CD8-positive, alpha-beta memory T cell (primary cell): Measurements from ENCODE around the gene RNF150. TPM values are rescaled to one million over a fixed set of nuclear protein-coding genes. Genes with fewer than 3 reads are reported as not detected.
A peak's percentile ranks its signal among the peaks of the same experiment; 100 is the strongest.

Experiments
- CTCF ChIA-PET: fragments of 350-600 bp; sonication (Branson Sonifier 250); formaldehyde crosslinking; loops from one replicate; lab custom pipeline; 2021; ENCODE audit warnings: antibody characterized with exemption; lab: Charles Lee
- POLR2A ChIA-PET: fragments of 350-600 bp; sonication (Branson Sonifier 250); formaldehyde crosslinking; loops from one replicate; lab custom pipeline; 2021; ENCODE audit warnings: antibody characterized with exemption; lab: Charles Lee
- DNase-seq, 5 donors: peaks; one replicate each; pipeline versions ENCODE4 v3.0.0 to v3.0.0-alpha.2; 2020 to 2022; ENCODE audit warnings: mixed read lengths in 1 of 5
- H3K27ac ChIP-seq: one replicate; pipeline ENCODE4 v1.7.0; 2013; ENCODE audit warnings: low read depth, mild to moderate bottlenecking, low read length, moderate library complexity
- H3K27me3 ChIP-seq: 2 replicates; pipeline ENCODE4 v1.7.0; 2013; ENCODE audit warnings: low read length, mild to moderate bottlenecking; ENCODE audit not compliant: insufficient read depth, poor library complexity, severe bottlenecking
- H3K36me3 ChIP-seq: 2 replicates; pipeline ENCODE4 v1.7.0; 2013; ENCODE audit warnings: mild to moderate bottlenecking, low read length, moderate library complexity; ENCODE audit not compliant: insufficient read depth
- H3K4me1 ChIP-seq: 2 replicates; pipeline ENCODE4 v1.7.0; 2013; ENCODE audit warnings: mild to moderate bottlenecking, low read length, moderate library complexity; ENCODE audit not compliant: insufficient read depth
- H3K4me3 ChIP-seq: 2 replicates; pipeline ENCODE4 v1.7.0; 2013; ENCODE audit warnings: mild to moderate bottlenecking, low read length
- H3K9me3 ChIP-seq: 2 replicates; pipeline ENCODE4 v1.7.0; 2013; ENCODE audit warnings: mild to moderate bottlenecking, low read length
- H3K27ac Mint-ChIP-seq, 8 donors: one replicate each; pipeline ENCODE4 v1.8.0; 2020 to 2021; ENCODE audit warnings: mixed read lengths in 8 of 8, mild to moderate bottlenecking in 6 of 8, inconsistent platforms in 3 of 8, moderate library complexity in 3 of 8
- H3K27me3 Mint-ChIP-seq, 2 donors: one replicate each; pipeline ENCODE4 v1.8.0; 2020 to 2021; ENCODE audit warnings: mixed read lengths in 2 of 2, mild to moderate bottlenecking in 1 of 2, moderate library complexity in 1 of 2
- H3K36me3 Mint-ChIP-seq, 3 donors: one replicate each; pipeline ENCODE4 v1.8.0; 2020 to 2021; ENCODE audit warnings: mixed read lengths in 3 of 3, inconsistent platforms in 1 of 3, mild to moderate bottlenecking in 1 of 3
- H3K4me1 Mint-ChIP-seq, 3 donors: one replicate each; pipeline ENCODE4 v1.8.0; 2020 to 2021; ENCODE audit warnings: mixed read lengths in 3 of 3, inconsistent platforms in 1 of 3, mild to moderate bottlenecking in 1 of 3
- H3K4me3 Mint-ChIP-seq, 7 donors: one replicate each; pipeline ENCODE4 v1.8.0; 2020 to 2021; ENCODE audit warnings: mixed read lengths in 7 of 7, mild to moderate bottlenecking in 6 of 7, moderate library complexity in 4 of 7, inconsistent platforms in 2 of 7
- H3K9me3 Mint-ChIP-seq, 5 donors: one replicate each; pipeline ENCODE4 v1.8.0; 2020 to 2022; ENCODE audit warnings: mixed read lengths in 5 of 5, mild to moderate bottlenecking in 3 of 5, moderate library complexity in 2 of 5, inconsistent platforms in 1 of 5
- polyA plus RNA-seq: library from polyadenylated mRNA; unstranded; fragments of 300-500 nt; fragmentation: Illumina TruSeq; gene quantifications from one replicate; pipeline ENCODE4 v1.2.3, GENCODE V29; 2021
- total RNA-seq, 2 experiments: library from RNA; stranded (reverse); gene quantifications; one replicate each; pipeline ENCODE4 v1.2.3, GENCODE V29; 2021

Gene RNF150
- total and polyA plus RNA-seq, 3 experiments from 2014 or later = not detected

GRCh38 chr4:140865253-140866217 lies 267.7 kb downstream of the RNF150 start:
- peaks cover 6 to 17% (median 9%) of the 10 kb centered on the region in 3 donors for H3K4me1 Mint-ChIP-seq
- H3K4me3 ChIP-seq = no peak overlapping the region
- H3K27ac ChIP-seq = no peak overlapping the region
- H3K36me3 ChIP-seq = no peaks in the 10 kb centered on the region
- no peaks in the 10 kb centered on the region for H3K36me3 Mint-ChIP-seq
- POLR2A ChIA-PET = no interaction called here
- H3K4me3 Mint-ChIP-seq = no peak overlapping the region
- no peaks in the 10 kb centered on the region for H3K27me3 ChIP-seq
- no peaks in the 10 kb centered on the region for H3K9me3 ChIP-seq
- peaks cover 5 to 20% of the 10 kb centered on the region in 2 donors for H3K27me3 Mint-ChIP-seq
- no peaks in the 10 kb centered on the region for H3K4me1 ChIP-seq
- H3K27ac Mint-ChIP-seq = no peak overlapping the region
- DNase-seq = no peak
- no peaks in the 10 kb centered on the region for H3K9me3 Mint-ChIP-seq
- CTCF ChIA-PET = no interaction called here

GRCh38 chr4:140863197-140863596 lies 270.1 kb downstream of the RNF150 start:
- H3K27ac Mint-ChIP-seq = no peak overlapping the region
- CTCF ChIA-PET = no interaction called here
- no peak for DNase-seq

GRCh38 chr4:140862177-140862442 lies 271.2 kb downstream of the RNF150 start:
- Mint-ChIP-seq H3K9me3 (no peaks in the 10 kb centered on the region), H3K4me3 (no peak overlapping the region), H3K36me3 (no peaks in the 10 kb centered on the region), H3K27me3 (peaks cover 4 to 30% of the 10 kb centered on the region in 2 donors), H3K4me1 (peaks cover 6 to 17% (median 9%) of the 10 kb centered on the region in 3 donors), H3K27ac (no peak overlapping the region)
- H3K4me1 ChIP-seq = no peaks in the 10 kb centered on the region
- no peaks in the 10 kb centered on the region for H3K27me3 ChIP-seq
- H3K9me3 ChIP-seq = no peaks in the 10 kb centered on the region
- ChIA-PET POLR2A (no interaction called here), CTCF (no interaction called here)
- no peak overlapping the region for H3K27ac ChIP-seq
- H3K36me3 ChIP-seq = no peaks in the 10 kb centered on the region
- H3K4me3 ChIP-seq = no peak overlapping the region
- DNase-seq = no peak

More at GRCh38 chr4:140863197-140863596, 270.1 kb downstream of the RNF150 start:
- Mint-ChIP-seq H3K9me3 (no peaks in the 10 kb centered on the region), H3K4me3 (peak overlapping the region in 2 of 7 donors; percentile 7 to 34), H3K27me3 (peaks cover 6 to 21% of the 10 kb centered on the region in 2 donors), H3K36me3 (no peaks in the 10 kb centered on the region), H3K4me1 (peaks cover 6 to 17% (median 9%) of the 10 kb centered on the region in 3 donors)
- Histone ChIP-seq H3K9me3 (no peaks in the 10 kb centered on the region), H3K36me3 (no peaks in the 10 kb centered on the region), H3K27ac (no peak overlapping the region), H3K4me3 (no peak overlapping the region), H3K27me3 (no peaks in the 10 kb centered on the region), H3K4me1 (no peaks in the 10 kb centered on the region)
- POLR2A ChIA-PET = no interaction called here

GRCh38 chr4:140861359-140862176 lies 271.7 kb downstream of the RNF150 start:
- Histone ChIP-seq H3K27me3 (no peaks in the 10 kb centered on the region), H3K4me3 (no peak overlapping the region), H3K36me3 (no peaks in the 10 kb centered on the region), H3K27ac (no peak overlapping the region), H3K9me3 (no peaks in the 10 kb centered on the region), H3K4me1 (no peaks in the 10 kb centered on the region)
- Mint-ChIP-seq H3K36me3 (no peaks in the 10 kb centered on the region), H3K27ac (no peak overlapping the region), H3K9me3 (no peaks in the 10 kb centered on the region), H3K4me3 (no peak overlapping the region), H3K4me1 (peaks cover 6 to 17% (median 9%) of the 10 kb centered on the region in 3 donors), H3K27me3 (peaks cover 1 to 35% of the 10 kb centered on the region in 2 donors)
- ChIA-PET POLR2A (no interaction called here), CTCF (interaction anchor here (1.0 kb wide), 1 partner anchor 9 kb away, joined by 3 read pairs; no protein-coding TSS in a partner anchor)
- DNase-seq = peak in 2 of 5 donors; percentile 13 to 15

- no peaks in the 10 kb centered on the region for H3K36me3 Mint-ChIP-seq
- POLR2A ChIA-PET = no interaction called here
- Histone ChIP-seq H3K36me3 (no peaks in the 10 kb centered on the region), H3K4me3 (no peak overlapping the region), H3K27ac (no peak overlapping the region), H3K27me3 (no peaks in the 10 kb centered on the region), H3K4me1 (no peaks in the 10 kb centered on the region), H3K9me3 (no peaks in the 10 kb centered on the region)
- peaks cover 3 to 32% of the 10 kb centered on the region in 2 donors for H3K27me3 Mint-ChIP-seq
- CTCF ChIA-PET = no interaction called here
- no peak overlapping the region for H3K27ac Mint-ChIP-seq
- no peaks in the 10 kb centered on the region for H3K9me3 Mint-ChIP-seq
- DNase-seq = no peak
- peaks cover 6 to 17% (median 9%) of the 10 kb centered on the region in 3 donors for H3K4me1 Mint-ChIP-seq
- no peak overlapping the region for H3K4me3 Mint-ChIP-seq
Measured at GRCh38 chr4:140858897-140859296, 274.4 kb downstream of the RNF150 start.

GRCh38 chr4:140857111-140857510 lies 276.2 kb downstream of the RNF150 start:
- no peaks in the 10 kb centered on the region for H3K9me3 ChIP-seq
- no peaks in the 10 kb centered on the region for H3K4me1 ChIP-seq
- no peaks in the 10 kb centered on the region for H3K9me3 Mint-ChIP-seq
- no peak overlapping the region for H3K27ac ChIP-seq
- H3K27me3 ChIP-seq = no peaks in the 10 kb centered on the region
- ChIA-PET CTCF (no interaction called here), POLR2A (no interaction called here)
- no peak for DNase-seq
- H3K4me3 Mint-ChIP-seq = no peak overlapping the region
- H3K4me1 Mint-ChIP-seq = peaks cover 0 to 6% (median 0%) of the 10 kb centered on the region in 3 donors
- no peaks in the 10 kb centered on the region for H3K36me3 Mint-ChIP-seq
- no peak overlapping the region for H3K4me3 ChIP-seq
- no peaks in the 10 kb centered on the region for H3K36me3 ChIP-seq
- H3K27ac Mint-ChIP-seq = no peak overlapping the region
- H3K27me3 Mint-ChIP-seq = peaks cover 3 to 32% of the 10 kb centered on the region in 2 donors

- H3K4me1 Mint-ChIP-seq = peaks cover 0 to 6% (median 0%) of the 10 kb centered on the region in 3 donors
- no peak overlapping the region for H3K27ac ChIP-seq
- no peak for DNase-seq
- peaks cover 3 to 30% of the 10 kb centered on the region in 2 donors for H3K27me3 Mint-ChIP-seq
- H3K27ac Mint-ChIP-seq = no peak overlapping the region
- H3K27me3 ChIP-seq = no peaks in the 10 kb centered on the region
- no peaks in the 10 kb centered on the region for H3K9me3 Mint-ChIP-seq
- H3K36me3 Mint-ChIP-seq = no peaks in the 10 kb centered on the region
- no peak overlapping the region for H3K4me3 Mint-ChIP-seq
- no peaks in the 10 kb centered on the region for H3K36me3 ChIP-seq
- H3K9me3 ChIP-seq = no peaks in the 10 kb centered on the region
- ChIA-PET POLR2A (no interaction called here), CTCF (no interaction called here)
- no peaks in the 10 kb centered on the region for H3K4me1 ChIP-seq
- H3K4me3 ChIP-seq = no peak overlapping the region
Measured at GRCh38 chr4:140856621-140857062, 276.6 kb downstream of the RNF150 start.

- H3K27ac ChIP-seq = no peak overlapping the region
- no peaks in the 10 kb centered on the region for H3K36me3 ChIP-seq
- Mint-ChIP-seq H3K4me3 (no peak overlapping the region), H3K27me3 (peaks cover 5 to 32% of the 10 kb centered on the region in 2 donors), H3K36me3 (no peaks in the 10 kb centered on the region), H3K9me3 (no peaks in the 10 kb centered on the region), H3K4me1 (no peaks in the 10 kb centered on the region), H3K27ac (no peak overlapping the region)
- H3K9me3 ChIP-seq = no peaks in the 10 kb centered on the region
- no peak overlapping the region for H3K4me3 ChIP-seq
- DNase-seq = no peak
- no peaks in the 10 kb centered on the region for H3K4me1 ChIP-seq
- no peaks in the 10 kb centered on the region for H3K27me3 ChIP-seq
- POLR2A ChIA-PET = no interaction called here
- CTCF ChIA-PET = no interaction called here
Measured at GRCh38 chr4:140854168-140854567, 279.1 kb downstream of the RNF150 start.
